ENCODE results near the gene FAM227B. TPM values are rescaled to one million over a fixed set of nuclear protein-coding genes. Genes with fewer than 3 reads are reported as not detected.
"Not testable (repeated sequence)": the region's sequence is repeated elsewhere in the genome, so short reads cannot be mapped to it uniquely, and the experiment has no call there.

FAM227B gene
- total RNA-seq, 1 donor from 2014 or later, result 3.2 TPM

GRCh38 chr15:49495993-49496753 lies 124.4 kb downstream of the FAM227B start:
- no peak for TF ChIP-seq CTCF (conservative IDR thresholded peaks at IDR 0.05; ENCODE audit: low read depth, low read length)
- no peak overlapping the region for H3K4me3 ChIP-seq (ENCODE audit: low read depth, low read length)
- no peak for DNase-seq (ENCODE audit: low read depth)

GRCh38 chr15:49494842-49495241 lies 125.8 kb downstream of the FAM227B start:
- no peak for TF ChIP-seq CTCF (conservative IDR thresholded peaks at IDR 0.05; ENCODE audit: low read depth, low read length)
- no peak for DNase-seq (ENCODE audit: low read depth)
- no peak overlapping the region for H3K4me3 ChIP-seq (ENCODE audit: low read depth, low read length)

GRCh38 chr15:49492830-49493229 lies 127.8 kb downstream of the FAM227B start:
- DNase-seq (ENCODE audit: low read depth), result peak; percentile 18
- no peak overlapping the region for H3K4me3 ChIP-seq (ENCODE audit: low read depth, low read length)
- TF ChIP-seq CTCF (conservative IDR thresholded peaks at IDR 0.05; ENCODE audit: low read depth, low read length), result no peak

DNA sequence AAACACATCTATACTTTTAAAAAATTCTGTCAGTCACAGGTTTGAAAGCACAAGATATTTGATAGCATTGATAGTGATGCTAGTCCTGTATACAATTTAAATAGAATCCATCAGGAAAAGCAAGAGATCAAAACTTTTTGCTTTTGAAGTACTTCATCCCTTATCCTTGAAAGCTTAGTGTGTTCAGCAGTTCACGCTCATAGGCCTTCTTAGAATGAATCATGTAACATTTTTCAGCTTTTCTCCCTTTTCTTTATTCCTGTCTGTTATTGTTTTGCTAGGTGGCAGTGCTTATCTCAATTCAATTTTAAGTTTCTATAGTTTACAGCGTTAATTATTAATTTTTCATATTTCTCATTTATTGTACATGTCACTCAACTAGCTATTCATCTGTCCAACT lies 128.5 kb downstream of the FAM227B start:
- no peak overlapping the region for H3K4me3 ChIP-seq (ENCODE audit: low read depth, low read length)
- no peak for DNase-seq (ENCODE audit: low read depth)
- no peak for TF ChIP-seq CTCF (conservative IDR thresholded peaks at IDR 0.05; ENCODE audit: low read depth, low read length)

DNA sequence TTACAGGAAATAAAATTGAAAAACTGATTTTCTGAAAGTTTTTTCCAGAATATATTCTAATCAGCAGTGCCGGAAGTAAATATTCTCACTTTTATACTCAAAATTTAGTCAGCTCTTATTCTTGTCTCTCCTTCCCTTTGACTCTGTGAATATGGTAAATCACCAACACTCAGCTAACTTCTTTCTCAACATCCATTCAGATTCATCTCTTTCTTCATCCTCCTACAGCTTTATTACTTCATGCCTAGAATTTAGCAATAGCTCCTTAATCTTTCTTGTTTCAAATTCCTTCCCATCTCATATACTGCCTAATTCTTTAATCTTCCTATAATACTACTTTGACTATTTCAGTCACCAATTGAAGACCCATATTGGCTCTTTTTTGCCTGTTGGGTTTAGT lies 129.7 kb downstream of the FAM227B start:
- no peak for DNase-seq (ENCODE audit: low read depth)
- H3K4me3 ChIP-seq (ENCODE audit: low read depth, low read length), result no peak overlapping the region
- no peak for TF ChIP-seq CTCF (conservative IDR thresholded peaks at IDR 0.05; ENCODE audit: low read depth, low read length)

- DNase-seq (ENCODE audit: low read depth); H3K4me3 ChIP-seq (ENCODE audit: low read depth, low read length): not testable (repeated sequence)
Observed at GRCh38 chr15:49485401-49485800, 135.2 kb downstream of the FAM227B start.

DNA sequence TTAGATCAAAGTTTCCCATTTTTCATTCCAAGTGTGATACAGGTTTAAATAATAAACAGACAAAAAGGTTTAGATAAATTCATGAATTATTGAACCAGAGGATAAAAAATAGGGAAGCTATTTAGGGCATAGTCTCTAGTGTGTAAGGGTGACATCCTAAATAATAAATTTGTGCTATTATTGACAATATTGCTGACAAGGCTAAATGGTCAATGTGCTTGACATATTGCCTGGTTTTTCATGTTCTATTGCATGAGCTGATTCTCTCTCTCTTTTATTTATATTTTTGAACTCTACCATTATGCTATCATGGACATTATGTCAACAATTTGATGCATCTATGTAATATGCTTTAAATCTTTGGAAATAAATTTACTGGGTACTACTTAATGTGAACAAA lies 141.6 kb downstream of the FAM227B start:
- DNase-seq (ENCODE audit: low read depth); H3K4me3 ChIP-seq (ENCODE audit: low read depth, low read length): not testable (repeated sequence)

DNA sequence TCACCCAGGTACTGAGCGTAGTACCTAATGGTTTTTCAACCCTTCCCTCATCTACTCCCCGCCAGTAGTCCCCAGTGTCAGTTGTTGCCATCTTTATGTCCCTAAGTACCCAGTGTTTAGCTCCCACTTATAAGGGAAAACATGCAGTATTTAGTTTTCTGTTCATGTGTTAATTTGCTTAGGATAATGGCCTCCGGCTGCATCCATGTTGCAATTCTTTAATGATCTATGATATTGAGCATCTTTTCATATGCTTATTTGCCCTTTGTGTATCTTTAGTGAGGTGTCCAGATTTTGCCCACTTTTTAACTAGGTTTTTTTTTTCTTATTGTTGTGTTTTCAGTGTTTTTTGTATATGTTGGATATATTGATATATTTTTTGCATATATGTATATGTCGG lies 142.6 kb downstream of the FAM227B start:
- H3K4me3 ChIP-seq (ENCODE audit: low read depth, low read length); DNase-seq (ENCODE audit: low read depth): not testable (repeated sequence)

All from epithelial cell of proximal tubule (primary cell).